Fibroblast of lung (primary cell): ENCODE results near the gene VPS45.

ENCODE experiments used
- EZH2 ChIP-seq: IDR thresholded peaks from 2 replicates; pipeline ENCODE4 v1.5.1; 2012; ENCODE audit warnings: low read length, control low read depth, mild to moderate bottlenecking; ENCODE audit errors: missing control alignments
- TF ChIP-seq, protein P1 (sequence below), 2 donors: IDR thresholded peaks in 1 of 2; conservative IDR thresholded peaks in 1 of 2; 1 replicate in 1 of 2; 2 replicates in 1 of 2; pipeline ENCODE4 v1.5.1; 2011 to 2012; ENCODE audit warnings: low read length in 2 of 2, control low read depth in 1 of 2, inconsistent platforms in 1 of 2, low read depth in 1 of 2, mild to moderate bottlenecking in 1 of 2

DNA sequence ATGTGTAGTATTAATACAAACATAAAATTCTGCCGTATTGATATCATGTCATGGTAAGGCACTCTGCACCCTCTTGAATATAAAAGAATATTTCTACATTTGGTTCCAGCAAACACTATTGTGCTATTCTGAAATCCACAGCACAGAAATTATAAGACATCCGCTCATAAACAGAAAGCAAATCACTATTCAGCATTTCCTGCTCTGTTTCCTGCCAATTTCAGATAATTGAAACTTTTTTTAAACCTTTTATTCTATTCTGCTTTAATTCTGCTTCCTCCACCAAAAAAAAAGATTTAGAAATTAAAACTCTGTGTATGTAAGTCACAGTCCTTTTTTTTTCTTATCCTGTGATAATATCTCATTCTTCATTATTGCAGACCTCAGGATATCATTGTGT, 42.5 kb downstream of the VPS45 start:
- TF ChIP-seq, protein P1, sequence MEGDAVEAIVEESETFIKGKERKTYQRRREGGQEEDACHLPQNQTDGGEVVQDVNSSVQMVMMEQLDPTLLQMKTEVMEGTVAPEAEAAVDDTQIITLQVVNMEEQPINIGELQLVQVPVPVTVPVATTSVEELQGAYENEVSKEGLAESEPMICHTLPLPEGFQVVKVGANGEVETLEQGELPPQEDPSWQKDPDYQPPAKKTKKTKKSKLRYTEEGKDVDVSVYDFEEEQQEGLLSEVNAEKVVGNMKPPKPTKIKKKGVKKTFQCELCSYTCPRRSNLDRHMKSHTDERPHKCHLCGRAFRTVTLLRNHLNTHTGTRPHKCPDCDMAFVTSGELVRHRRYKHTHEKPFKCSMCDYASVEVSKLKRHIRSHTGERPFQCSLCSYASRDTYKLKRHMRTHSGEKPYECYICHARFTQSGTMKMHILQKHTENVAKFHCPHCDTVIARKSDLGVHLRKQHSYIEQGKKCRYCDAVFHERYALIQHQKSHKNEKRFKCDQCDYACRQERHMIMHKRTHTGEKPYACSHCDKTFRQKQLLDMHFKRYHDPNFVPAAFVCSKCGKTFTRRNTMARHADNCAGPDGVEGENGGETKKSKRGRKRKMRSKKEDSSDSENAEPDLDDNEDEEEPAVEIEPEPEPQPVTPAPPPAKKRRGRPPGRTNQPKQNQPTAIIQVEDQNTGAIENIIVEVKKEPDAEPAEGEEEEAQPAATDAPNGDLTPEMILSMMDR (conservative IDR thresholded peaks at IDR 0.05 in 1 of 2, IDR thresholded peaks at IDR 0.05 in 1 of 2; ENCODE audit: low read depth in 1 of 2, low read length in 2 of 2): no peak
- no peak for TF ChIP-seq EZH2
